HEK293 (cell line): Measurements from ENCODE around the gene GLRX5.

Experiments
- CTCF ChIA-PET: fragments of 350-600 bp; formaldehyde crosslinking; extraction: SDS; loops from one replicate; lab custom pipeline; 2021; ENCODE audit warnings: antibody characterized with exemption; lab: Yijun Ruan, JAX
- POLR2A ChIA-PET: fragments of 300-600 bp; formaldehyde crosslinking; extraction: SDS; loops from one replicate; lab custom pipeline; 2020; ENCODE audit warnings: antibody characterized with exemption, inconsistent platforms; lab: Yijun Ruan, JAX
- H3K27ac ChIP-seq: fragments of 200-500 bp; sonication (Bioruptor generic); 2 replicates; pipeline ENCODE4 v1.5.1; 2014; ENCODE audit warnings: low read depth, low read length, control low read depth, inconsistent platforms; ENCODE audit errors: extremely low read depth
- H3K36me3 ChIP-seq, 2 experiments: fragments of 200-500 bp in 1 of 2; sonication (Bioruptor generic) in 1 of 2; 1 replicate in 1 of 2; 2 replicates in 1 of 2; pipeline ENCODE4 v1.5.1; 2014 to 2017; ENCODE audit warnings: inconsistent platforms in 2 of 2, low read length in 2 of 2; ENCODE audit not compliant: control insufficient read depth in 2 of 2, insufficient read depth in 1 of 2
- H3K4me1 ChIP-seq: fragments of 200-500 bp; sonication (Bioruptor generic); 2 replicates; pipeline ENCODE4 v1.5.1; 2014; ENCODE audit warnings: mild to moderate bottlenecking, low read length, inconsistent platforms; ENCODE audit not compliant: control insufficient read depth, insufficient read depth
- H3K4me3 ChIP-seq: 2 replicates; pipeline ENCODE4 v1.5.1; 2011; ENCODE audit warnings: low read depth, mild to moderate bottlenecking, control low read depth, low read length, moderate library complexity
- H3K9me3 ChIP-seq: fragments of 200-500 bp; sonication (Bioruptor generic); 2 replicates; pipeline ENCODE4 v1.5.1; 2014; ENCODE audit warnings: low read depth, low read length, inconsistent platforms; ENCODE audit not compliant: control insufficient read depth, insufficient read depth
- GLI2 ChIP-seq: fragments of 450-650 bp; formaldehyde crosslinking; IDR thresholded peaks from 2 replicates; pipeline ENCODE4; 2017; ENCODE audit warnings: missing biosample characterization, missing genetic modification characterization, low read depth, borderline replicate concordance
- GLIS2 ChIP-seq: fragments of 450-650 bp; formaldehyde crosslinking; IDR thresholded peaks from 2 replicates; pipeline ENCODE4 v1.5.1; 2016; ENCODE audit warnings: missing biosample characterization, missing genetic modification characterization
- HOXD13 ChIP-seq: sonication (generic); formaldehyde crosslinking; IDR thresholded peaks from 2 replicates; pipeline ENCODE4 v1.8.0; 2022; ENCODE audit warnings: missing genetic modification reagents, borderline replicate concordance
- KLF16 ChIP-seq: fragments of 450-650 bp; formaldehyde crosslinking; IDR thresholded peaks from 2 replicates; pipeline ENCODE4 v1.5.1; 2017; ENCODE audit warnings: missing biosample characterization, missing genetic modification characterization
- KLF9 ChIP-seq: fragments of 450-650 bp; formaldehyde crosslinking; IDR thresholded peaks from 2 replicates; pipeline ENCODE4 v1.5.1; 2016; ENCODE audit warnings: missing biosample characterization, missing genetic modification characterization, low read depth
- OSR2 ChIP-seq: fragments of 450-650 bp; formaldehyde crosslinking; IDR thresholded peaks from 2 replicates; pipeline ENCODE4 v1.5.1; 2016; ENCODE audit warnings: missing biosample characterization, missing genetic modification characterization
- SP2 ChIP-seq: fragments of 450-650 bp; formaldehyde crosslinking; IDR thresholded peaks from 2 replicates; pipeline ENCODE4 v1.5.1; 2016; ENCODE audit warnings: missing biosample characterization, missing genetic modification characterization
- SP3 ChIP-seq: fragments of 450-650 bp; formaldehyde crosslinking; IDR thresholded peaks from 2 replicates; pipeline ENCODE4 v1.5.1; 2016; ENCODE audit warnings: missing biosample characterization, missing genetic modification characterization
- ZFHX2 ChIP-seq: fragments of 450-650 bp; formaldehyde crosslinking; conservative IDR thresholded peaks from 2 replicates; pipeline ENCODE4 v1.5.1; 2016; ENCODE audit warnings: missing biosample characterization, missing genetic modification characterization
- ZFP37 ChIP-seq: fragments of 450-650 bp; formaldehyde crosslinking; IDR thresholded peaks from 2 replicates; pipeline ENCODE4 v1.5.1; 2016; ENCODE audit warnings: missing biosample characterization, missing genetic modification characterization
- ZFP69B ChIP-seq: fragments of 450-650 bp; formaldehyde crosslinking; IDR thresholded peaks from 2 replicates; pipeline ENCODE4 v1.5.1; 2016; ENCODE audit warnings: missing biosample characterization, missing genetic modification characterization
- ZNF2 ChIP-seq: fragments of 450-650 bp; formaldehyde crosslinking; IDR thresholded peaks from 2 replicates; pipeline ENCODE4 v1.5.1; 2016; ENCODE audit warnings: missing biosample characterization, missing genetic modification characterization
- ZNF24 ChIP-seq: fragments of 450-650 bp; formaldehyde crosslinking; IDR thresholded peaks from 2 replicates; pipeline ENCODE4 v1.5.1; 2016; ENCODE audit warnings: missing biosample characterization, missing genetic modification characterization
- ZNF335 ChIP-seq: fragments of 450-650 bp; formaldehyde crosslinking; conservative IDR thresholded peaks from 2 replicates; pipeline ENCODE4 v1.5.1; 2016; ENCODE audit warnings: missing biosample characterization, missing genetic modification characterization
- ZNF501 ChIP-seq: fragments of 450-650 bp; formaldehyde crosslinking; IDR thresholded peaks from 2 replicates; pipeline ENCODE4 v1.5.1; 2016; ENCODE audit warnings: missing biosample characterization, missing genetic modification characterization
- ZNF600 ChIP-seq: fragments of 450-650 bp; formaldehyde crosslinking; IDR thresholded peaks from 2 replicates; pipeline ENCODE4 v1.5.1; 2016; ENCODE audit warnings: missing biosample characterization, missing genetic modification characterization
- ZNF707 ChIP-seq: fragments of 450-650 bp; formaldehyde crosslinking; IDR thresholded peaks from 2 replicates; pipeline ENCODE4 v1.5.1; 2016; ENCODE audit warnings: missing biosample characterization, missing genetic modification characterization
- ZNF843 ChIP-seq: fragments of 450-650 bp; formaldehyde crosslinking; IDR thresholded peaks from 2 replicates; pipeline ENCODE4 v1.5.1; 2016; ENCODE audit warnings: missing biosample characterization, missing genetic modification characterization
- ZSCAN30 ChIP-seq: fragments of 450-650 bp; IDR thresholded peaks from 2 replicates; pipeline ENCODE4 v1.5.1; 2018; ENCODE audit warnings: missing biosample characterization, mild to moderate bottlenecking, missing genetic modification characterization, moderate library complexity
- TF ChIP-seq, protein P1 (sequence below): fragments of 450-650 bp; formaldehyde crosslinking; IDR thresholded peaks from 2 replicates; pipeline ENCODE4 v1.5.1; 2017; ENCODE audit warnings: missing biosample characterization, missing genetic modification characterization
- TF ChIP-seq, protein P2 (sequence below): fragments of 450-650 bp; formaldehyde crosslinking; IDR thresholded peaks from 2 replicates; pipeline ENCODE4 v1.5.1; 2016; ENCODE audit warnings: missing biosample characterization, missing genetic modification characterization
- TF ChIP-seq, protein P3 (sequence below): fragments of 450-650 bp; formaldehyde crosslinking; IDR thresholded peaks from 2 replicates; pipeline ENCODE4 v1.5.1; 2017; ENCODE audit warnings: missing biosample characterization, missing genetic modification characterization
- TF ChIP-seq, protein P4 (sequence below): fragments of 450-650 bp; formaldehyde crosslinking; IDR thresholded peaks from 2 replicates; pipeline ENCODE4 v1.5.1; 2016; ENCODE audit warnings: missing biosample characterization, missing genetic modification characterization
- TF ChIP-seq, protein P5 (sequence below): fragments of 450-650 bp; IDR thresholded peaks from 2 replicates; pipeline ENCODE4 v1.5.1; 2018; ENCODE audit warnings: missing biosample characterization, missing genetic modification characterization
- TF ChIP-seq, protein P6 (sequence below): fragments of 450-650 bp; formaldehyde crosslinking; IDR thresholded peaks from 2 replicates; pipeline ENCODE4 v1.5.1; 2016; ENCODE audit warnings: missing biosample characterization, missing genetic modification characterization
- TF ChIP-seq, protein P7 (sequence below): sonication (generic); formaldehyde crosslinking; IDR thresholded peaks from 2 replicates; pipeline ENCODE4 v1.8.1; 2022; ENCODE audit warnings: mild to moderate bottlenecking, moderate library complexity, missing genetic modification reagents

The GLRX5 gene

DNA sequence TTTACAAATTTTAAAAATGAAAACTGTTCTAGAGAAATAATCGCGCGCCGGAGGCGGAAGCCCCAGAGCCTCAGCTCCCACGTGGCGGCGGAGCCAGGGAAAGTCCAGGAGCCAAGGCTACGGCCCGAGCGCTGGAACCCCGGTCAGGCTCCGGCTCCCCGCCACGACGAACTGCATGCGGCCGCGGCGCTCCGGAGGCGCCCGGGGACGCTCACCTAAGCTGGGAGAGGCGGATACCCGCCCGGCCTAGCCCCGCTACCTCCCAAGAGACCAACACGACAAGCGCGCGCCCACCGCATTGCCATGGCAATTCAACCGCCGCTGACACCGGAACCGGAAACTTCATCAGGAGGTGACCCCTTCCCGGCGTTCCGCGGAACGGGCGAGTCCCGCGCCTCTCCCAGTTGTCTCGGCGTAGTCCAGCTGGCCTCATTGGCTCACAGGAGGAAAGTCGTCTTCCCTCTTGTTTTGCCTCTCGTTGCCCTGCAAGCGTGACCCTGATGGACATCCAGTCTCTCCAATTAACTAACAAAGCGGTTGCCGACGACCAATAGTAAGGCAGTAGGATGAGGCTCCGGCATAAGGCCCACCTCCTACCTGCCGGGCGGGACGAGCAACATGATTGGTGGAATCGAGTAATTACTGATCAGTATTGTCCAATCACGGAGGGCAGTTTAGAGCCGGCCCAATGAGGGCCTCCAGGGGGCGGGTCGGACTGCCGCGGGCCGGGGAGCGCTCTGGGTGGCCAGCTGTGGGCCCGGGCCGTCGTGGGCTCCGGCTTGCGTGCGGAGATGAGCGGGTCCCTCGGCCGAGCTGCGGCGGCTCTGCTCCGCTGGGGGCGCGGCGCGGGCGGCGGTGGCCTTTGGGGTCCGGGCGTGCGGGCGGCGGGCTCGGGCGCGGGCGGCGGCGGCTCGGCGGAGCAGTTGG, at the start of gene GLRX5:
Gene GLRX5 (plus strand): TSS at position 752 of the 927 bp plus-strand sequence. CDS start 40 bp downstream, at position 792.
- Histone ChIP-seq H3K27ac (peak within 1 kb of the TSS; percentile 71), H3K4me1 (peaks cover 35% of the 10 kb centered on the region), H3K36me3 (peaks cover 0 to 15% of the 10 kb centered on the region in 2 experiments; a peak in 2 of 3 replicates), H3K9me3 (no peaks in the 10 kb centered on the region), H3K4me3 (peak within 1 kb of the TSS; percentile 97)
- ChIA-PET CTCF (interaction anchor here (0.6 to 1.3 kb wide), 2 partner anchors 93 to 150 kb away, joined by 3 to 7 read pairs; no protein-coding TSS in a partner anchor), POLR2A (interaction anchor here (0.6 to 3.2 kb wide), 8 partner anchors 10 to 982 kb away, joined by 3 to 13 read pairs (median 4); partner anchors contain the start of gene SYNE3)
- peak; percentile 54 for TF ChIP-seq ZNF600 (tag by site-specific recombination)
- TF ChIP-seq ZNF843: peak; percentile 62
- TF ChIP-seq GLI2 (tag by site-specific recombination): no peak
- TF ChIP-seq, protein P1, sequence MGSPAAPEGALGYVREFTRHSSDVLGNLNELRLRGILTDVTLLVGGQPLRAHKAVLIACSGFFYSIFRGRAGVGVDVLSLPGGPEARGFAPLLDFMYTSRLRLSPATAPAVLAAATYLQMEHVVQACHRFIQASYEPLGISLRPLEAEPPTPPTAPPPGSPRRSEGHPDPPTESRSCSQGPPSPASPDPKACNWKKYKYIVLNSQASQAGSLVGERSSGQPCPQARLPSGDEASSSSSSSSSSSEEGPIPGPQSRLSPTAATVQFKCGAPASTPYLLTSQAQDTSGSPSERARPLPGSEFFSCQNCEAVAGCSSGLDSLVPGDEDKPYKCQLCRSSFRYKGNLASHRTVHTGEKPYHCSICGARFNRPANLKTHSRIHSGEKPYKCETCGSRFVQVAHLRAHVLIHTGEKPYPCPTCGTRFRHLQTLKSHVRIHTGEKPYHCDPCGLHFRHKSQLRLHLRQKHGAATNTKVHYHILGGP (tag by site-specific recombination): no peak
- TF ChIP-seq OSR2 (tag by site-specific recombination): 0 out of 2 replicates have a peak, but pooled peaks have one; percentile 12
- TF ChIP-seq, protein P2, sequence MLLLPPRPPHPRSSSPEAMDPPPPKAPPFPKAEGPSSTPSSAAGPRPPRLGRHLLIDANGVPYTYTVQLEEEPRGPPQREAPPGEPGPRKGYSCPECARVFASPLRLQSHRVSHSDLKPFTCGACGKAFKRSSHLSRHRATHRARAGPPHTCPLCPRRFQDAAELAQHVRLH (tag by site-specific recombination): peak; percentile 95
- TF ChIP-seq ZFP69B: peak; percentile 87; the same call in 1 of the 2 replicates
- TF ChIP-seq HOXD13 (CRISPR knock-in tag): 0 out of 2 replicates have a peak, but pooled peaks have one; percentile 25
- peak; percentile 77; the same call in 1 of the 2 replicates for TF ChIP-seq GLIS2 (tag by site-specific recombination)
- TF ChIP-seq, protein P3, sequence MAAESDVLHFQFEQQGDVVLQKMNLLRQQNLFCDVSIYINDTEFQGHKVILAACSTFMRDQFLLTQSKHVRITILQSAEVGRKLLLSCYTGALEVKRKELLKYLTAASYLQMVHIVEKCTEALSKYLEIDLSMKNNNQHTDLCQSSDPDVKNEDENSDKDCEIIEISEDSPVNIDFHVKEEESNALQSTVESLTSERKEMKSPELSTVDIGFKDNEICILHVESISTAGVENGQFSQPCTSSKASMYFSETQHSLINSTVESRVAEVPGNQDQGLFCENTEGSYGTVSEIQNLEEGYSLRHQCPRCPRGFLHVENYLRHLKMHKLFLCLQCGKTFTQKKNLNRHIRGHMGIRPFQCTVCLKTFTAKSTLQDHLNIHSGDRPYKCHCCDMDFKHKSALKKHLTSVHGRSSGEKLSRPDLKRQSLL: peak; percentile 93
- TF ChIP-seq, protein P4, sequence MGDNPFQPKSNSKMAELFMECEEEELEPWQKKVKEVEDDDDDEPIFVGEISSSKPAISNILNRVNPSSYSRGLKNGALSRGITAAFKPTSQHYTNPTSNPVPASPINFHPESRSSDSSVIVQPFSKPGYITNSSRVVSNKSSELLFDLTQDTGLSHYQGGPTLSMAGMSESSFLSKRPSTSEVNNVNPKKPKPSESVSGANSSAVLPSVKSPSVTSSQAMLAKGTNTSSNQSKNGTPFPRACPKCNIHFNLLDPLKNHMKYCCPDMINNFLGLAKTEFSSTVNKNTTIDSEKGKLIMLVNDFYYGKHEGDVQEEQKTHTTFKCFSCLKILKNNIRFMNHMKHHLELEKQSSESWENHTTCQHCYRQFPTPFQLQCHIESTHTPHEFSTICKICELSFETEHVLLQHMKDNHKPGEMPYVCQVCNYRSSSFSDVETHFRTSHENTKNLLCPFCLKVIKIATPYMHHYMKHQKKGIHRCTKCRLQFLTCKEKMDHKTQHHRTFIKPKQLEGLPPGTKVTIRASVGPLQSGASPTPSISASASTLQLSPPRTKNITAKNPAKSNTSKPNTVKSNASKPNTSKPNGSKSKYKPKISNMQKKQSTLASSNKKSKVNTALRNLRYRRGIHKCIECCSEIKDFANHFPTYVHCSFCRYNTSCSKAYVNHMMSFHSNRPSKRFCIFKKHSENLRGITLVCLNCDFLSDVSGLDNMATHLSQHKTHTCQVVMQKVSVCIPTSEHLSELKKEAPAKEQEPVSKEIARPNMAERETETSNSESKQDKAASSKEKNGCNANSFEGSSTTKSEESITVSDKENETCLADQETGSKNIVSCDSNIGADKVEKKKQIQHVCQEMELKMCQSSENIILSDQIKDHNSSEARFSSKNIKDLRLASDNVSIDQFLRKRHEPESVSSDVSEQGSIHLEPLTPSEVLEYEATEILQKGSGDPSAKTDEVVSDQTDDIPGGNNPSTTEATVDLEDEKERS (tag by site-specific recombination): no peak
- peak; percentile 64 for TF ChIP-seq KLF16 (tag by site-specific recombination)
- TF ChIP-seq, protein P5, sequence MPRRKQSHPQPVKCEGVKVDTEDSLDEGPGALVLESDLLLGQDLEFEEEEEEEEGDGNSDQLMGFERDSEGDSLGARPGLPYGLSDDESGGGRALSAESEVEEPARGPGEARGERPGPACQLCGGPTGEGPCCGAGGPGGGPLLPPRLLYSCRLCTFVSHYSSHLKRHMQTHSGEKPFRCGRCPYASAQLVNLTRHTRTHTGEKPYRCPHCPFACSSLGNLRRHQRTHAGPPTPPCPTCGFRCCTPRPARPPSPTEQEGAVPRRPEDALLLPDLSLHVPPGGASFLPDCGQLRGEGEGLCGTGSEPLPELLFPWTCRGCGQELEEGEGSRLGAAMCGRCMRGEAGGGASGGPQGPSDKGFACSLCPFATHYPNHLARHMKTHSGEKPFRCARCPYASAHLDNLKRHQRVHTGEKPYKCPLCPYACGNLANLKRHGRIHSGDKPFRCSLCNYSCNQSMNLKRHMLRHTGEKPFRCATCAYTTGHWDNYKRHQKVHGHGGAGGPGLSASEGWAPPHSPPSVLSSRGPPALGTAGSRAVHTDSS: no peak
- TF ChIP-seq ZFHX2 (tag by site-specific recombination): peak; percentile 12; the same call in 1 of the 2 replicates
- peak; percentile 69 for TF ChIP-seq ZNF335
- peak; percentile 42; the same call in 1 of the 2 replicates for TF ChIP-seq ZNF2 (tag by site-specific recombination)
- no peak for TF ChIP-seq ZNF707 (tag by site-specific recombination)
- TF ChIP-seq, protein P6, sequence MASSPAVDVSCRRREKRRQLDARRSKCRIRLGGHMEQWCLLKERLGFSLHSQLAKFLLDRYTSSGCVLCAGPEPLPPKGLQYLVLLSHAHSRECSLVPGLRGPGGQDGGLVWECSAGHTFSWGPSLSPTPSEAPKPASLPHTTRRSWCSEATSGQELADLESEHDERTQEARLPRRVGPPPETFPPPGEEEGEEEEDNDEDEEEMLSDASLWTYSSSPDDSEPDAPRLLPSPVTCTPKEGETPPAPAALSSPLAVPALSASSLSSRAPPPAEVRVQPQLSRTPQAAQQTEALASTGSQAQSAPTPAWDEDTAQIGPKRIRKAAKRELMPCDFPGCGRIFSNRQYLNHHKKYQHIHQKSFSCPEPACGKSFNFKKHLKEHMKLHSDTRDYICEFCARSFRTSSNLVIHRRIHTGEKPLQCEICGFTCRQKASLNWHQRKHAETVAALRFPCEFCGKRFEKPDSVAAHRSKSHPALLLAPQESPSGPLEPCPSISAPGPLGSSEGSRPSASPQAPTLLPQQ (tag by site-specific recombination): peak; percentile 91
- TF ChIP-seq ZNF501: peak; percentile 42; the same call in 1 of the 2 replicates
- TF ChIP-seq ZNF24 (tag by site-specific recombination): peak; percentile 58; the same call in 1 of the 2 replicates
- peak; percentile 37; the same call in 1 of the 2 replicates for TF ChIP-seq KLF9 (tag by site-specific recombination)
- peak; percentile 99 for TF ChIP-seq SP2 (tag by site-specific recombination)
- peak; percentile 94 for TF ChIP-seq SP3 (tag by site-specific recombination)
- TF ChIP-seq, protein P7, sequence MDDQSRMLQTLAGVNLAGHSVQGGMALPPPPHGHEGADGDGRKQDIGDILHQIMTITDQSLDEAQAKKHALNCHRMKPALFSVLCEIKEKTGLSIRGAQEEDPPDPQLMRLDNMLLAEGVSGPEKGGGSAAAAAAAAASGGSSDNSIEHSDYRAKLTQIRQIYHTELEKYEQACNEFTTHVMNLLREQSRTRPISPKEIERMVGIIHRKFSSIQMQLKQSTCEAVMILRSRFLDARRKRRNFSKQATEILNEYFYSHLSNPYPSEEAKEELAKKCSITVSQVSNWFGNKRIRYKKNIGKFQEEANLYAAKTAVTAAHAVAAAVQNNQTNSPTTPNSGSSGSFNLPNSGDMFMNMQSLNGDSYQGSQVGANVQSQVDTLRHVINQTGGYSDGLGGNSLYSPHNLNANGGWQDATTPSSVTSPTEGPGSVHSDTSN: peak; percentile 95; the same call in 1 of the 2 replicates
- peak; percentile 86; the same call in 1 of the 2 replicates for TF ChIP-seq ZSCAN30 (tag by site-specific recombination)
- TF ChIP-seq ZFP37 (tag by site-specific recombination): no peak
